Suprapubic skin (tissue), 4 donors: ENCODE results near the gene FSTL1. TPM values are rescaled to one million over a fixed set of nuclear protein-coding genes. Genes with fewer than 3 reads are reported as not detected.

ENCODE experiments used
- DNase-seq, 2 donors: peaks; one replicate each; pipeline ENCODE4 v3.0.0-alpha.2; 2019; ENCODE audit warnings: low spot score in 2 of 2
- H3K27ac ChIP-seq: fragments of 200-600 bp; sonication (generic); one replicate; pipeline ENCODE4 v1.5.1; 2019
- H3K27me3 ChIP-seq: fragments of 200-600 bp; sonication (generic); one replicate; pipeline ENCODE4 v1.5.1; 2019
- H3K36me3 ChIP-seq: fragments of 200-600 bp; sonication (generic); one replicate; pipeline ENCODE4 v1.5.1; 2019
- H3K4me1 ChIP-seq: fragments of 200-600 bp; sonication (generic); one replicate; pipeline ENCODE4 v1.5.1; 2019
- H3K4me3 ChIP-seq: fragments of 200-600 bp; sonication (generic); one replicate; pipeline ENCODE4 v1.5.1; 2019; ENCODE audit warnings: mild to moderate bottlenecking
- H3K9me3 ChIP-seq: fragments of 200-600 bp; sonication (generic); one replicate; pipeline ENCODE4 v1.5.1; 2019
- EP300 ChIP-seq: sonication (generic); formaldehyde crosslinking; IDR thresholded peaks from one replicate; pipeline ENCODE4 v1.6.1; 2017; ENCODE audit warnings: antibody characterized with exemption
- POLR2A ChIP-seq, 2 donors: fragments of 450-650 bp; IDR thresholded peaks; one replicate each; pipeline ENCODE4 v1.6.1; 2017; ENCODE audit warnings: antibody characterized with exemption in 2 of 2, mild to moderate bottlenecking in 2 of 2, moderate library complexity in 2 of 2
- POLR2AphosphoS5 ChIP-seq, 3 donors: sonication (generic); formaldehyde crosslinking; IDR thresholded peaks; one replicate each; pipeline ENCODE4 v1.6.1; 2017; ENCODE audit warnings: antibody characterized with exemption in 3 of 3
- WGBS: methylation state at CpG from one replicate; pipeline ENCODE4 v1.1.5; 2018; 5-methylcytosine and 5-hydroxymethylcytosine counted together
- total RNA-seq, 4 donors: library from RNA; depleted of rRNA; stranded (reverse); fragments of >200 nt; gene quantifications; one replicate each; pipeline ENCODE4 v1.1.0, GENCODE V29; 2016
- TF ChIP-seq, protein P1 (sequence below), 2 donors: fragments of 200-600 bp in 1 of 2; fragments of 450-650 bp in 1 of 2; sonication (generic) in 1 of 2; IDR thresholded peaks; one replicate each; pipeline ENCODE4 v1.5.1; 2016 to 2019; ENCODE audit warnings: antibody characterized with exemption in 2 of 2, mild to moderate bottlenecking in 1 of 2, moderate library complexity in 1 of 2

Gene FSTL1
- total RNA-seq, 4 donors from 2014 or later, result 58.3 to 75.3 (median 63.9) TPM

GRCh38 chr3:120438665-120439370 is 12.0 kb downstream of the FSTL1 start:
- peak in 1 of 2 donors; percentile 12 for DNase-seq
- Histone ChIP-seq H3K27me3 (no peaks in the 10 kb centered on the region), H3K36me3 (peaks cover 4% of the 10 kb centered on the region), H3K9me3 (no peaks in the 10 kb centered on the region), H3K27ac (peak overlapping the region; percentile 41), H3K4me3 (no peak overlapping the region), H3K4me1 (peaks cover 53% of the 10 kb centered on the region)
- no peak for TF ChIP-seq EP300
- TF ChIP-seq, protein P1, sequence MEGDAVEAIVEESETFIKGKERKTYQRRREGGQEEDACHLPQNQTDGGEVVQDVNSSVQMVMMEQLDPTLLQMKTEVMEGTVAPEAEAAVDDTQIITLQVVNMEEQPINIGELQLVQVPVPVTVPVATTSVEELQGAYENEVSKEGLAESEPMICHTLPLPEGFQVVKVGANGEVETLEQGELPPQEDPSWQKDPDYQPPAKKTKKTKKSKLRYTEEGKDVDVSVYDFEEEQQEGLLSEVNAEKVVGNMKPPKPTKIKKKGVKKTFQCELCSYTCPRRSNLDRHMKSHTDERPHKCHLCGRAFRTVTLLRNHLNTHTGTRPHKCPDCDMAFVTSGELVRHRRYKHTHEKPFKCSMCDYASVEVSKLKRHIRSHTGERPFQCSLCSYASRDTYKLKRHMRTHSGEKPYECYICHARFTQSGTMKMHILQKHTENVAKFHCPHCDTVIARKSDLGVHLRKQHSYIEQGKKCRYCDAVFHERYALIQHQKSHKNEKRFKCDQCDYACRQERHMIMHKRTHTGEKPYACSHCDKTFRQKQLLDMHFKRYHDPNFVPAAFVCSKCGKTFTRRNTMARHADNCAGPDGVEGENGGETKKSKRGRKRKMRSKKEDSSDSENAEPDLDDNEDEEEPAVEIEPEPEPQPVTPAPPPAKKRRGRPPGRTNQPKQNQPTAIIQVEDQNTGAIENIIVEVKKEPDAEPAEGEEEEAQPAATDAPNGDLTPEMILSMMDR (IDR thresholded peaks at IDR 0.05), result no peak
- no peak for TF ChIP-seq POLR2A (IDR thresholded peaks at IDR 0.05)
- TF ChIP-seq POLR2AphosphoS5 (IDR thresholded peaks at IDR 0.05), result no peak
- 51% methylated on average over 10 of the region's 10 CpGs for WGBS

DNA sequence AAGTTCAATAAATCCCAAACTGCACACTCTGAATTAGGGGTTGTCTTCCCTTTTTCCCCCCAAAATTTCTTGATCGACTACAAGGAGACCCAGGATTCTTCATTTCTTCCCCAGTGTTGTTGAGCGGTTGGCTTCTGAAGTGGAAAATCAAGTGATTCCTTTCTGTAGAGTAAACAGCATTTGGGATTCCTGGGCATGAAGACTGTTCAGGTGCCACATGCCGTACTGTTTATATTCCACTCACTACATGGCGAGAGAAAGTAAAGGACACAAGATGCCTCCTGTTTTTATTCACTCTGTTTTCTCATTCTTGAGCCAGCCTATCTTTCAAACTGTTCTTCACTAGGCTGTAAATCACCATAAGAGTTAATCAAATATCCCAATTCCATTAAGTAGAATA is 12.6 kb downstream of the FSTL1 start:
- 84% methylated on average over 4 of the region's 4 CpGs for WGBS
- Histone ChIP-seq H3K9me3 (no peaks in the 10 kb centered on the region), H3K36me3 (peaks cover 4% of the 10 kb centered on the region), H3K27me3 (no peaks in the 10 kb centered on the region), H3K4me1 (peaks cover 55% of the 10 kb centered on the region), H3K27ac (no peak overlapping the region), H3K4me3 (no peak overlapping the region)
- DNase-seq, result no peak
- TF ChIP-seq EP300 (no peak), POLR2AphosphoS5 (IDR thresholded peaks at IDR 0.05) (no peak)

- no peaks in the 10 kb centered on the region for H3K9me3 ChIP-seq
- H3K27me3 ChIP-seq, result no peaks in the 10 kb centered on the region
- WGBS, result 76% methylated on average over 2 of the region's 2 CpGs
- H3K4me3 ChIP-seq, result no peak overlapping the region
- peak in 1 of 2 donors; percentile 49 for DNase-seq
- peaks cover 60% of the 10 kb centered on the region for H3K4me1 ChIP-seq
- H3K27ac ChIP-seq, result no peak overlapping the region
- TF ChIP-seq, protein P1 (IDR thresholded peaks at IDR 0.05), result no peak
- TF ChIP-seq POLR2AphosphoS5 (IDR thresholded peaks at IDR 0.05) (no peak), EP300 (no peak), POLR2A (IDR thresholded peaks at IDR 0.05) (no peak)
- peaks cover 4% of the 10 kb centered on the region for H3K36me3 ChIP-seq
Observed at GRCh38 chr3:120437559-120437958, 13.2 kb downstream of the FSTL1 start.

DNA sequence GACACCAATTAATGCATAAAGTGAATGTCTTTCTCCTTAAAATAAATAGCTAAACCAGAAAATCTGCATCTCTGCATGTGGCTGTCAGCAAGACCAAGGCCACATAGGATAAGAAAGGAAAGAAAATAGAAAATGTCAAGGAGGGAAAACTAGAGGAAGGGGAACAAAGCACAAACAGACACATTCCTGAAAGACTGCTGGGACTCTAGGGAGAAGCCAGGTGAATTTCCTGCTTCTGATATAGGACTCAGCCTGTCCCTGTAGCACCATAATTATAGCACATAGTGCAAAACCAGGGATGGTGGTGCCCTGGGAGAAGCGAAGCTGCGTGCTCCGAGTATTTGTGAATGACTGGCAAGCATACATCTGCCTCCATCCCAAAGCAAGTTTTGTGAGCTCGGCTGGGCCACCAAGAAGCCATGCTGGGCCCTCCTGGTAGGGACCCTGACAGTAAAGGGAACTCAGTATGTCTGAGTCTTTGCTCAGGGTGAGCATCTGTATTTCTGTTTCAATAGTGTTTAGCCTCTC is 14.2 kb downstream of the FSTL1 start:
- H3K4me3 ChIP-seq, result no peak overlapping the region
- TF ChIP-seq EP300 (no peak), POLR2AphosphoS5 (IDR thresholded peaks at IDR 0.05) (no peak), POLR2A (IDR thresholded peaks at IDR 0.05) (no peak)
- TF ChIP-seq, protein P1 (IDR thresholded peaks at IDR 0.05), result no peak
- peaks cover 54% of the 10 kb centered on the region for H3K4me1 ChIP-seq
- H3K9me3 ChIP-seq, result no peaks in the 10 kb centered on the region
- H3K36me3 ChIP-seq, result peaks cover 4% of the 10 kb centered on the region
- DNase-seq, result peak in 1 of 2 donors; percentile 24
- WGBS, result 90% methylated on average over 4 of the region's 4 CpGs
- peak overlapping the region; percentile 24 for H3K27ac ChIP-seq
- no peaks in the 10 kb centered on the region for H3K27me3 ChIP-seq

- peak in 1 of 2 donors; percentile 11 for DNase-seq
- H3K4me1 ChIP-seq, result peaks cover 48% of the 10 kb centered on the region
- 45% methylated on average over 4 of the region's 4 CpGs for WGBS
- no peak overlapping the region for H3K4me3 ChIP-seq
- H3K9me3 ChIP-seq, result no peaks in the 10 kb centered on the region
- H3K36me3 ChIP-seq, result peaks cover 4% of the 10 kb centered on the region
- TF ChIP-seq POLR2AphosphoS5 (IDR thresholded peaks at IDR 0.05) (no peak), EP300 (no peak), POLR2A (IDR thresholded peaks at IDR 0.05) (no peak)
- TF ChIP-seq, protein P1 (IDR thresholded peaks at IDR 0.05), result no peak
- no peak overlapping the region for H3K27ac ChIP-seq
- no peaks in the 10 kb centered on the region for H3K27me3 ChIP-seq
Observed at GRCh38 chr3:120435621-120436020, 15.2 kb downstream of the FSTL1 start.
